K562 (cell line): ENCODE data around the gene WNK1. TPM values are rescaled to one million over a fixed set of nuclear protein-coding genes. Genes with fewer than 3 reads are reported as not detected.

Source experiments
- ARID3A ChIP-seq: IDR thresholded peaks from 2 replicates; pipeline ENCODE4 v1.6.1; 2012; ENCODE audit warnings: low read depth, low read length, improper control_type of control experiment, borderline replicate concordance
- ATF1 ChIP-seq, 2 experiments: fragments of 450-650 bp in 1 of 2; IDR thresholded peaks; 2 replicates each; pipeline ENCODE4 v1.6.1; 2016; ENCODE audit warnings: missing compliant biosample characterization in 1 of 2, missing genetic modification characterization in 1 of 2
- DACH1 ChIP-seq: fragments of 450-650 bp; IDR thresholded peaks from 2 replicates; pipeline ENCODE4 v1.6.1; 2018; ENCODE audit not compliant: partially characterized antibody
- DPF2 ChIP-seq: fragments of 450-650 bp; IDR thresholded peaks from 2 replicates; pipeline ENCODE4 v1.6.1; 2016
- EGR1 ChIP-seq: fragments of 450-650 bp; conservative IDR thresholded peaks from 2 replicates; pipeline ENCODE4 v1.6.1; 2017; ENCODE audit warnings: mild to moderate bottlenecking
- JUND ChIP-seq, 2 experiments: IDR thresholded peaks; 2 replicates in 1 of 2; 3 replicates in 1 of 2; pipeline ENCODE4 v1.6.1; 2011; ENCODE audit warnings: borderline replicate concordance in 2 of 2, low read depth in 2 of 2, low read length in 2 of 2, improper control_type of control experiment in 1 of 2, missing biosample characterization in 1 of 2, missing genetic modification characterization in 1 of 2, missing genetic modification reagents in 1 of 2
- MEF2A ChIP-seq: IDR thresholded peaks from 2 replicates; pipeline ENCODE4 v1.6.1; 2011; ENCODE audit warnings: low read depth, mild to moderate bottlenecking, low read length, moderate library complexity; ENCODE audit not compliant: control insufficient read depth
- PHF8 ChIP-seq: fragments of 200-600 bp; sonication (generic); IDR thresholded peaks from 2 replicates; pipeline ENCODE4 v1.6.1; 2012; ENCODE audit warnings: mixed run types, mild to moderate bottlenecking, inconsistent platforms, low read length, moderate library complexity, borderline replicate concordance
- POLR2G ChIP-seq: fragments of 200-400 bp; formaldehyde crosslinking; IDR thresholded peaks from 2 replicates; pipeline ENCODE4 v1.6.1; 2017; ENCODE audit warnings: low read depth, mild to moderate bottlenecking, antibody characterized with exemption, low read length, moderate library complexity
- RBM22 ChIP-seq: fragments of 200-400 bp; formaldehyde crosslinking; IDR thresholded peaks from 2 replicates; pipeline ENCODE4 v1.6.1; 2018; ENCODE audit warnings: low read length, low read depth; ENCODE audit not compliant: poor library complexity, severe bottlenecking
- RBM34 ChIP-seq: fragments of 200-400 bp; formaldehyde crosslinking; IDR thresholded peaks from 2 replicates; pipeline ENCODE4 v1.6.1; 2018; ENCODE audit warnings: low read length, borderline replicate concordance; ENCODE audit not compliant: insufficient read depth
- RNF2 ChIP-seq: sonication (generic); IDR thresholded peaks from 2 replicates; pipeline ENCODE4 v1.6.1; 2016
- SP1 ChIP-seq: sonication (generic); formaldehyde crosslinking; IDR thresholded peaks from 2 replicates; pipeline ENCODE4 v1.8.1; 2022; ENCODE audit warnings: mild to moderate bottlenecking, missing genetic modification reagents
- SPI1 ChIP-seq: IDR thresholded peaks from 2 replicates; pipeline ENCODE4 v1.6.1; 2011; ENCODE audit warnings: low read depth, low read length, control low read depth, borderline replicate concordance
- TCFL5 ChIP-seq: fragments of 250-450 bp; sonication (Bioruptor Pico); conservative IDR thresholded peaks from 2 replicates; pipeline ENCODE4 v1.6.1; 2021; ENCODE audit warnings: mild to moderate bottlenecking, moderate library complexity, matching md5 sums
- THAP12 ChIP-seq: fragments of 250-450 bp; sonication (Bioruptor Pico); IDR thresholded peaks from 2 replicates; pipeline ENCODE4 v1.9.0; 2021; ENCODE audit warnings: mild to moderate bottlenecking, inconsistent platforms
- ZC3H8 ChIP-seq: fragments of 450-650 bp; IDR thresholded peaks from 2 replicates; pipeline ENCODE4 v1.6.1; 2017
- polyA plus RNA-seq, 8 experiments: library from polyadenylated mRNA; depleted of rRNA in 4 of 8; stranded (reverse) in 5 of 8; unstranded in 3 of 8; fragments of >200 nt; fragmentation: Nextera tagmentation in 2 of 8; fragmentation: Illumina TruSeq in 1 of 8; extraction: Ambion mirVana in 2 of 8; extraction: Trizol in 1 of 8; gene quantifications; 2 replicates each; pipeline versions ENCODE4 v1.2.1 to v1.2.3, GENCODE V29; 2011 to 2014; ENCODE audit warnings: inconsistent platforms in 1 of 8, missing spikeins in 1 of 8
- total RNA-seq, 7 experiments: library from RNA; depleted of rRNA in 6 of 7; stranded (reverse); fragments of >200 nt in 6 of 7; fragmentation: Illumina TruSeq in 2 of 7; extraction: Trizol in 2 of 7; gene quantifications; 2 replicates each; pipeline versions ENCODE4 v1.2.1 to v1.2.3, GENCODE V29; 2011 to 2021; ENCODE audit warnings: low replicate concordance in 1 of 7
- TF ChIP-seq, protein P1 (sequence below): fragments of 250-450 bp; sonication (Bioruptor Pico); IDR thresholded peaks from 2 replicates; pipeline ENCODE4 v1.4.0; 2020; ENCODE audit warnings: mild to moderate bottlenecking
- TF ChIP-seq, protein P2 (sequence below): fragments of 250-450 bp; sonication (Bioruptor Pico); IDR thresholded peaks from 2 replicates; pipeline ENCODE4 v1.4.0; 2020; ENCODE audit warnings: mild to moderate bottlenecking, moderate library complexity

The WNK1 gene
- total and polyA plus RNA-seq, 9 of the 15 experiments (the other 6 are each of a cell fraction or from before 2014, with no cell fraction given): 4.3 to 73.9 (median 31.0) TPM

DNA sequence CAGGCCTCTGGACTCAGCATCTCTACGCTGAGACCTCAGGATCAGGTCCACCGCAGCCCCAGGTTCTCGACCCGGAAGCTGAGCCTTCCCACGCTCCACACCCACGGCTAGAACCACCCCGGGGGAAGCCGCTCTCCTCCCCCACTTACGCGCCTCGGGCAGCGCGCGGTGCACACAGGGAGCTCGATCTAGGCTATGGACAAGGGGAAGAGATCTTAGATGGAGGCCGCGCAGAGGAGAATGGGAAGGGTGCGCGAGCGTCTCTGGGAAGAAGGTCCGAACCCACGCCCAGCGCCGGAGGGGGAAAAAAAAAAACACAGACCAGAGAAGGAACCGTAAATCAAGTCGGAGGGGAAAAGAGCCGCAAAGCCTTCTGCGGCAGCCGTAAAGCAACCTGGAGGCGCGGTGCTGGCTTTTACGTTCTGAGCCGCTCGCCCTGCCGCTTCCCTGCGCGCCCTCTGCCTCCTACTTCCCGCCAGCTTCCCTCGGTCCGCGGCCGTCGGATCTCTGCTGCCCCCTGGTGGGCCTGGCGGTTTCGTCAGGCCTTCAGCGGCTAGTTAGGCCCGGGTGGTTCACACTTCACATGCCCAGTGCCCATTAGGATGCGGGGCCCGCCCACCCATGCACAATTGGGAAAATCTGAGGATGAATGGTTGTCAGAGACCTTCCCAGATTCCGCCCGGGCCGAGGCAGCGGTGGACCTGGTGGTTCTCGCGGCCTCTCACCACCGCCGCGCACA, 197.2 kb downstream of the WNK1 start, which contains the start of gene RAD52 (continued):
- TF ChIP-seq JUND (IDR thresholded peaks at IDR 0.05; ENCODE audit: borderline replicate concordance, low read depth, low read length): peak; percentile 4; the same call in 1 of the 2 replicates
- TF ChIP-seq JUND (tag; IDR thresholded peaks at IDR 0.05; ENCODE audit: borderline replicate concordance, low read depth, low read length): no peak; the same call in 2 of the 3 replicates
- no peak for TF ChIP-seq ZC3H8
- no peak for TF ChIP-seq THAP12 (CRISPR knock-in tag)
- no peak; the same call in 1 of the 2 replicates for TF ChIP-seq MEF2A
- 0 out of 2 replicates have a peak, but pooled peaks have one; percentile 22 for TF ChIP-seq SPI1
- peak; percentile 83 for TF ChIP-seq PHF8
- no peak for TF ChIP-seq DPF2
- TF ChIP-seq, protein P1, sequence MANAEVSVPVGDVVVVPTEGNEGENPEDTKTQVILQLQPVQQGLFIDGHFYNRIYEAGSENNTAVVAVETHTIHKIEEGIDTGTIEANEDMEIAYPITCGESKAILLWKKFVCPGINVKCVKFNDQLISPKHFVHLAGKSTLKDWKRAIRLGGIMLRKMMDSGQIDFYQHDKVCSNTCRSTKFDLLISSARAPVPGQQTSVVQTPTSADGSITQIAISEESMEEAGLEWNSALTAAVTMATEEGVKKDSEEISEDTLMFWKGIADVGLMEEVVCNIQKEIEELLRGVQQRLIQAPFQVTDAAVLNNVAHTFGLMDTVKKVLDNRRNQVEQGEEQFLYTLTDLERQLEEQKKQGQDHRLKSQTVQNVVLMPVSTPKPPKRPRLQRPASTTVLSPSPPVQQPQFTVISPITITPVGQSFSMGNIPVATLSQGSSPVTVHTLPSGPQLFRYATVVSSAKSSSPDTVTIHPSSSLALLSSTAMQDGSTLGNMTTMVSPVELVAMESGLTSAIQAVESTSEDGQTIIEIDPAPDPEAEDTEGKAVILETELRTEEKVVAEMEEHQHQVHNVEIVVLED (CRISPR knock-in tag): peak; percentile 21; the same call in 1 of the 2 replicates
- TF ChIP-seq SP1 (CRISPR knock-in tag): no peak
- TF ChIP-seq, protein P2, sequence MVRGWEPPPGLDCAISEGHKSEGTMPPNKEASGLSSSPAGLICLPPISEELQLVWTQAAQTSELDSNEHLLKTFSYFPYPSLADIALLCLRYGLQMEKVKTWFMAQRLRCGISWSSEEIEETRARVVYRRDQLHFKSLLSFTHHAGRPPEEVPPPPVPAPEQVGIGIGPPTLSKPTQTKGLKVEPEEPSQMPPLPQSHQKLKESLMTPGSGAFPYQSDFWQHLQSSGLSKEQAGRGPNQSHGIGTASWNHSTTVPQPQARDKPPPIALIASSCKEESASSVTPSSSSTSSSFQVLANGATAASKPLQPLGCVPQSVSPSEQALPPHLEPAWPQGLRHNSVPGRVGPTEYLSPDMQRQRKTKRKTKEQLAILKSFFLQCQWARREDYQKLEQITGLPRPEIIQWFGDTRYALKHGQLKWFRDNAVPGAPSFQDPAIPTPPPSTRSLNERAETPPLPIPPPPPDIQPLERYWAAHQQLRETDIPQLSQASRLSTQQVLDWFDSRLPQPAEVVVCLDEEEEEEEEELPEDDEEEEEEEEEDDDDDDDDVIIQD (CRISPR knock-in tag): no peak
- peak; percentile 53 for TF ChIP-seq RBM22
- no peak for TF ChIP-seq ATF1 (CRISPR knock-in tag; IDR thresholded peaks at IDR 0.05)
- TF ChIP-seq ATF1 (tag; IDR thresholded peaks at IDR 0.05): peak; percentile 55
- no peak for TF ChIP-seq RBM34
- TF ChIP-seq TCFL5 (CRISPR knock-in tag): no peak
- TF ChIP-seq EGR1: peak; percentile 98
- no peak for TF ChIP-seq DACH1
- peak; percentile 94 for TF ChIP-seq POLR2G
- peak; percentile 23; the same call in 1 of the 2 replicates for TF ChIP-seq RNF2
- no peak for TF ChIP-seq ARID3A
